Esophagus muscularis mucosa (tissue), 4 donors: ENCODE data around the gene KRTAP22-2. TPM values are rescaled to one million over a fixed set of nuclear protein-coding genes. Genes with fewer than 3 reads are reported as not detected.

Experiments
- DNase-seq: peaks from one replicate; pipeline ENCODE4 v3.0.0-alpha.2; 2017; ENCODE audit errors: extremely low spot score
- H3K27ac ChIP-seq, 4 donors: fragments of 200-600 bp; sonication (generic); replicated peaks in 1 of 4; 1 replicate in 3 of 4; 2 replicates in 1 of 4; pipeline ENCODE4 v1.5.1; 2016 to 2019; ENCODE audit warnings: mild to moderate bottlenecking in 1 of 4
- H3K27me3 ChIP-seq, 4 donors: fragments of 200-600 bp; sonication (generic); one replicate each; pipeline versions ENCODE4 v1.5.1 to v1.6.0; 2016 to 2019
- H3K36me3 ChIP-seq, 4 donors: fragments of 200-600 bp; sonication (generic); one replicate each; pipeline ENCODE4 v1.5.1; 2016 to 2019
- H3K4me1 ChIP-seq, 4 donors: fragments of 200-600 bp; sonication (generic); one replicate each; pipeline ENCODE4 v1.5.1; 2016 to 2019
- H3K4me3 ChIP-seq, 4 donors: fragments of 200-600 bp; sonication (generic); 1 replicate in 2 of 4; 2 replicates in 2 of 4; pipeline ENCODE4 v1.5.1; 2016 to 2019; ENCODE audit warnings: mild to moderate bottlenecking in 4 of 4, moderate library complexity in 1 of 4
- H3K9me3 ChIP-seq, 4 donors: fragments of 200-600 bp; sonication (generic); 1 replicate in 3 of 4; 2 replicates in 1 of 4; pipeline ENCODE4 v1.5.1; 2016 to 2019
- CTCF ChIP-seq, 3 experiments: fragments of 200-600 bp in 2 of 3; fragments of 450-650 bp in 1 of 3; sonication (generic) in 2 of 3; IDR thresholded peaks; one replicate each; pipeline ENCODE4 v1.5.1; 2017 to 2019; ENCODE audit warnings: antibody characterized with exemption in 3 of 3, mild to moderate bottlenecking in 2 of 3, moderate library complexity in 1 of 3
- EP300 ChIP-seq: sonication (generic); formaldehyde crosslinking; IDR thresholded peaks from one replicate; pipeline ENCODE4 v1.6.1; 2017; ENCODE audit warnings: antibody characterized with exemption
- POLR2A ChIP-seq: fragments of 450-650 bp; IDR thresholded peaks from one replicate; pipeline ENCODE4 v1.6.1; 2017; ENCODE audit warnings: antibody characterized with exemption, moderate library complexity, mild to moderate bottlenecking, low read depth
- POLR2AphosphoS5 ChIP-seq, 2 donors: sonication (generic); formaldehyde crosslinking; IDR thresholded peaks; one replicate each; pipeline ENCODE4 v1.6.1; 2017; ENCODE audit warnings: antibody characterized with exemption in 2 of 2
- WGBS: methylation state at CpG from one replicate; pipeline ENCODE4 v1.1.5; 2018; 5-methylcytosine and 5-hydroxymethylcytosine counted together
- intact Hi-C: fragments of 100-400 bp; cut with DNase I; formaldehyde crosslinking; loops from one replicate; pipeline ENCODE4 v1.15.1; 2023
- total RNA-seq, 4 donors: library from RNA; depleted of rRNA; stranded (reverse); fragments of >200 nt; gene quantifications; one replicate each; pipeline versions ENCODE4 v1.1.0 to v1.2.1, GENCODE V29; 2016

The KRTAP22-2 gene
- total RNA-seq, 4 donors from 2014 or later: not detected

GRCh38 chr21:30616125-30616524, 25.9 kb upstream of the KRTAP22-2 start, which contains the start of gene KRTAP20-1:
Gene KRTAP20-1, plus strand, starts transcription at chr21:30616425. Its CDS starts 30 bp downstream, at chr21:30616455.
- H3K9me3 ChIP-seq: no peaks in the 10 kb centered on the region
- no peak for DNase-seq
- no peak within 1 kb of the TSS for H3K27ac ChIP-seq
- H3K36me3 ChIP-seq: no peaks in the 10 kb centered on the region
- H3K4me1 ChIP-seq: no peaks in the 10 kb centered on the region
- WGBS: 82% methylated on average over 2 of the region's 2 CpGs
- intact Hi-C loops: no loop called here
- no peak within 1 kb of the TSS for H3K4me3 ChIP-seq
- TF ChIP-seq POLR2A (no peak), EP300 (no peak), CTCF (IDR thresholded peaks at IDR 0.05) (no peak), POLR2AphosphoS5 (IDR thresholded peaks at IDR 0.05) (no peak)
- no peaks in the 10 kb centered on the region for H3K27me3 ChIP-seq

DNA sequence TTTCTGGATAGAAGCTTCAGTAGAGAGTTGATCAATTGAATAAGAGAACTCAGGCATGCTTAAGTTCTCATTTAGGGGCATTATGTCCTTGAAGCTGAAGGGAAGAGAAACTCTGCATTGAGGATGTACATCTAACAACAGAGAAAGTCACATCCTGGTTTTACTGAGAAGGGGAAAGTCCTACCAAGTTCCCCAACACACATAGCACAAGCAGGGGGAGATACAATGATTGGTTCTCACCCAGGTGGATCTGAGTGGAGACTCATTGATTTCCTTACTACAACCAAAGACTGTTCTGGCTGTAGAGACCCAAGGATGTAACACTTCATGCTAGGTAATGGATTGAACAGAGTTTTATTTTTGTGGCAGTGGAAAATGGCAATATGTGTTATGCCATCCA, 25.0 kb upstream of the KRTAP22-2 start:
- TF ChIP-seq EP300 (no peak), POLR2A (no peak), CTCF (IDR thresholded peaks at IDR 0.05) (no peak), POLR2AphosphoS5 (IDR thresholded peaks at IDR 0.05) (no peak)

DNA sequence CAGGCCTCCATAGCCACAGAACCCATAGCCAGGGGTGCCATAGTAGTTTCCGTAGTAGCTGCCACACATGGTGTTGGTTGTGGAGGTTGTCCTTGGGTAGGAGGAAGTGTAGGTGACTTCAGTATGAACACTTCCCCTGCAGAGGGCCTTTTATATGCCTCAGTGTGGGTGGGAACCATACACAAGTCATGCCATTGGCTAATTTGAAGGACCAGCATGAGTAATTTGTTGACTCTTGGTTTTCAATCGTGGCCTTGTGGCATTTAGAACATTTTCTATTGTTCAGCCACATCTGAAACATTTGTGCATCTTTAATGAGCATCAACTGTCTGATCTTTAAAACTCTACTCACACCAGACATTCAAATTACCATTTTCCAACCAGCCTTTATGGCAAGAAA, 23.6 kb upstream of the KRTAP22-2 start, which contains the start of gene KRTAP6-1:
TSS of gene KRTAP6-1 (minus strand) at position 95 of the 400 bp plus-strand sequence. CDS start at position 69, 26 bp downstream.
- intact Hi-C loops: no loop called here
- TF ChIP-seq EP300 (no peak), POLR2A (no peak), POLR2AphosphoS5 (IDR thresholded peaks at IDR 0.05) (no peak), CTCF (IDR thresholded peaks at IDR 0.05) (no peak)
- H3K36me3 ChIP-seq: no peaks in the 10 kb centered on the region
- no peaks in the 10 kb centered on the region for H3K9me3 ChIP-seq
- DNase-seq: no peak
- no peaks in the 10 kb centered on the region for H3K27me3 ChIP-seq
- no peak within 1 kb of the TSS for H3K27ac ChIP-seq
- 44% methylated on average over 1 of the region's 2 CpGs for WGBS
- H3K4me3 ChIP-seq: no peak within 1 kb of the TSS
- H3K4me1 ChIP-seq: no peaks in the 10 kb centered on the region

More for the DNA sequence above, 25.0 kb upstream of the KRTAP22-2 start:
- H3K27me3 ChIP-seq: no peaks in the 10 kb centered on the region
- no peak overlapping the region for H3K27ac ChIP-seq
- no peaks in the 10 kb centered on the region for H3K36me3 ChIP-seq
- no peak for DNase-seq
- H3K9me3 ChIP-seq: no peaks in the 10 kb centered on the region
- no peaks in the 10 kb centered on the region for H3K4me1 ChIP-seq
- intact Hi-C loops: no loop called here
- no peak overlapping the region for H3K4me3 ChIP-seq

DNA sequence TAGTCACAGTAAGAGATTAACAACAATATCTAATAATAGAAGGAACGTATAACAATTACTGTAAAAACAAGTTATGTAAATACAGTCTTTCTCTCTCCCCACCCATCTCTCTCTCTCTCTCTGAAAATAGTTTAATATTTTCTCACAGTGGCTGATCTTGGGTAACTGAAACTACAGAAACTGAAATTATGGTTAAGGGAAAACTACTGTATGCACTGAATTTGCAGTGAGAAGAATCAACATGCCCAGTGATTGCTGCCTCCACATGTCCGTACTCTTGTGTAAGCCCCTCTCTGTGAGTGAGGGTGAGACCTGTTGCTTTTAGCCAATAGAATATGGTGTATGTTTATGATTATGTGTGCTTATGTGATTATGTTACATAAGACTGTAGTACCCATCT, 21.9 kb upstream of the KRTAP22-2 start:
- H3K36me3 ChIP-seq: no peaks in the 10 kb centered on the region
- H3K27me3 ChIP-seq: no peaks in the 10 kb centered on the region
- no peaks in the 10 kb centered on the region for H3K4me1 ChIP-seq
- H3K4me3 ChIP-seq: no peak overlapping the region
- no peak overlapping the region for H3K27ac ChIP-seq
- TF ChIP-seq EP300: no peak
- no peak for TF ChIP-seq POLR2A
- TF ChIP-seq CTCF (IDR thresholded peaks at IDR 0.05): no peak
- TF ChIP-seq POLR2AphosphoS5 (IDR thresholded peaks at IDR 0.05): no peak
- 85% methylated on average over 2 of the region's 2 CpGs for WGBS
- H3K9me3 ChIP-seq: no peaks in the 10 kb centered on the region
- DNase-seq: no peak
- intact Hi-C loops: no loop called here

- H3K4me1 ChIP-seq: no peaks in the 10 kb centered on the region
- no peaks in the 10 kb centered on the region for H3K9me3 ChIP-seq
- H3K36me3 ChIP-seq: no peaks in the 10 kb centered on the region
- H3K27ac ChIP-seq: no peak overlapping the region
- no CpG with 5 or more reads among the region's 2 CpGs for WGBS
- TF ChIP-seq EP300 (no peak), CTCF (IDR thresholded peaks at IDR 0.05) (no peak)
- DNase-seq: no peak
- H3K4me3 ChIP-seq: no peak overlapping the region
- intact Hi-C loops: no loop called here
- no peaks in the 10 kb centered on the region for H3K27me3 ChIP-seq
Measured at GRCh38 chr21:30605968-30606367, 15.8 kb upstream of the KRTAP22-2 start.
